H1 (cell line): ENCODE results near the gene DRP2. TPM values are rescaled to one million over a fixed set of nuclear protein-coding genes. Genes with fewer than 3 reads are reported as not detected.

ENCODE experiments used
- CTCF ChIA-PET: fragments of 300-600 bp; sonication (Branson Sonifier 250); formaldehyde crosslinking; loops from one replicate; lab custom pipeline; 2021; ENCODE audit not compliant: partially characterized antibody; lab: Charles Lee
- POLR2A ChIA-PET: fragments of 300-600 bp; sonication (Branson Sonifier 250); formaldehyde crosslinking; loops from one replicate; lab custom pipeline; 2021; ENCODE audit warnings: inconsistent platforms; ENCODE audit not compliant: partially characterized antibody; lab: Charles Lee
- DNase-seq, 2 experiments: peaks; one replicate each; pipeline versions ENCODE4 v3.0.0 to v3.0.0-alpha.2; 2010 to 2022; ENCODE audit warnings: low spot score in 2 of 2, low read depth in 1 of 2, mixed read lengths in 1 of 2
- FAIRE-seq: peaks from 2 replicates; lab custom pipeline; 2011; peaks lifted over from hg19 to GRCh38; lab: Jason Lieb, UNC
- H2AFZ ChIP-seq: 2 replicates; pipeline ENCODE4 v1.8.1; 2012; ENCODE audit warnings: low read length, inconsistent platforms
- H2AK5ac ChIP-seq: 2 replicates; pipeline ENCODE4 v1.6.1; 2013; ENCODE audit warnings: low read depth, low read length
- H2BK120ac ChIP-seq: replicated peaks from 2 replicates; pipeline ENCODE3; 2013; ENCODE audit warnings: low read depth, low read length, inconsistent platforms
- H2BK12ac ChIP-seq: 2 replicates; pipeline ENCODE4 v1.6.1; 2013; ENCODE audit warnings: low read depth, low read length
- H2BK15ac ChIP-seq: 2 replicates; pipeline ENCODE4 v1.6.1; 2013; ENCODE audit warnings: low read length
- H2BK20ac ChIP-seq: 2 replicates; pipeline ENCODE4 v1.6.1; 2013; ENCODE audit warnings: low read length
- H2BK5ac ChIP-seq: 2 replicates; pipeline ENCODE4 v1.6.1; 2013; ENCODE audit warnings: low read depth, low read length
- H3K14ac ChIP-seq: 2 replicates; pipeline ENCODE4 v1.6.1; 2013; ENCODE audit warnings: inconsistent platforms; ENCODE audit not compliant: insufficient read length
- H3K18ac ChIP-seq: 2 replicates; pipeline ENCODE4 v1.6.1; 2013; ENCODE audit warnings: low read length; ENCODE audit errors: extremely low read depth
- H3K23ac ChIP-seq: 2 replicates; pipeline ENCODE4 v1.6.1; 2013; ENCODE audit warnings: inconsistent platforms; ENCODE audit not compliant: insufficient read length
- H3K23me2 ChIP-seq: 2 replicates; pipeline ENCODE4 v1.6.1; 2013; ENCODE audit warnings: low read depth, low read length
- H3K27ac ChIP-seq: 2 replicates; pipeline ENCODE4 v1.6.1; 2011; ENCODE audit warnings: low read depth, low read length, inconsistent platforms
- H3K27me3 ChIP-seq, 4 experiments: replicated peaks in 1 of 4; 1 replicate in 1 of 4; 2 replicates in 3 of 4; pipeline versions ENCODE4 v1.6.1 to v1.8.1; 2011 to 2013; ENCODE audit warnings: low read length in 3 of 4, mild to moderate bottlenecking in 3 of 4, inconsistent platforms in 2 of 4, mixed read lengths in 2 of 4, moderate library complexity in 1 of 4; ENCODE audit not compliant: control insufficient read depth in 3 of 4, insufficient read depth in 3 of 4; ENCODE audit errors: extremely low read depth in 1 of 4
- H3K36me3 ChIP-seq, 4 experiments: 2 replicates each; pipeline versions ENCODE4 v1.6.1 to v1.8.1; 2011 to 2013; ENCODE audit warnings: mild to moderate bottlenecking in 4 of 4, low read length in 3 of 4, moderate library complexity in 2 of 4, control low read depth in 1 of 4, inconsistent platforms in 1 of 4; ENCODE audit not compliant: insufficient read depth in 4 of 4, control insufficient read depth in 2 of 4
- H3K4ac ChIP-seq: replicated peaks from 2 replicates; pipeline ENCODE3; 2013; ENCODE audit warnings: low read length, low read depth, mixed read lengths, inconsistent platforms; ENCODE audit not compliant: insufficient read length
- H3K4me1 ChIP-seq, 4 experiments: replicated peaks in 1 of 4; 1 replicate in 1 of 4; 2 replicates in 3 of 4; pipeline versions ENCODE4 v1.6.1 to v1.8.1; 2011 to 2013; ENCODE audit warnings: low read length in 3 of 4, inconsistent platforms in 2 of 4, mixed read lengths in 1 of 4; ENCODE audit not compliant: insufficient read depth in 4 of 4, control insufficient read depth in 3 of 4
- H3K4me2 ChIP-seq, 2 experiments: 2 replicates each; pipeline versions ENCODE4 v1.6.1 to v1.8.1; 2011 to 2013; ENCODE audit warnings: low read depth in 2 of 2, low read length in 2 of 2, control low read depth in 1 of 2, inconsistent platforms in 1 of 2, mild to moderate bottlenecking in 1 of 2; ENCODE audit not compliant: insufficient read depth in 1 of 2
- H3K4me3 ChIP-seq, 4 experiments: fragments of 200-600, 300-600 bp in 1 of 4; sonication (generic), shearing (Covaris generic), sonication (Bioruptor Twin) in 1 of 4; 2 replicates each; pipeline versions ENCODE4 v1.5.1 to v1.8.1; 2011 to 2016; ENCODE audit warnings: low read length in 4 of 4, low read depth in 3 of 4, control low read depth in 2 of 4, inconsistent platforms in 2 of 4, mild to moderate bottlenecking in 2 of 4, mixed read lengths in 1 of 4, moderate library complexity in 1 of 4; ENCODE audit not compliant: insufficient read depth in 2 of 4; ENCODE audit errors: extremely low read depth in 1 of 4
- H3K56ac ChIP-seq: replicated peaks from 2 replicates; pipeline ENCODE3; 2013; ENCODE audit warnings: low read depth, mild to moderate bottlenecking, mixed read lengths, low read length, inconsistent platforms; ENCODE audit not compliant: insufficient read length
- H3K79me1 ChIP-seq: 2 replicates; pipeline ENCODE4 v1.6.1; 2013; ENCODE audit warnings: low read depth, low read length, control low read depth
- H3K79me2 ChIP-seq, 2 experiments: 2 replicates each; pipeline versions ENCODE4 v1.6.1 to v1.8.1; 2012 to 2013; ENCODE audit warnings: low read length in 2 of 2, mild to moderate bottlenecking in 2 of 2, inconsistent platforms in 1 of 2; ENCODE audit not compliant: insufficient read depth in 2 of 2, control insufficient read depth in 1 of 2
- H3K9ac ChIP-seq, 4 experiments: replicated peaks in 1 of 4; 1 replicate in 1 of 4; 2 replicates in 3 of 4; pipeline versions ENCODE4 v1.6.1 to v1.8.1; 2011 to 2013; ENCODE audit warnings: low read depth in 3 of 4, low read length in 3 of 4, control low read depth in 2 of 4, mild to moderate bottlenecking in 2 of 4, moderate library complexity in 2 of 4, inconsistent platforms in 1 of 4; ENCODE audit errors: extremely low read depth in 1 of 4
- H3K9me3 ChIP-seq, 2 experiments: 2 replicates each; pipeline versions ENCODE4 v1.6.1 to v1.8.1; 2012 to 2013; ENCODE audit warnings: mild to moderate bottlenecking in 2 of 2, moderate library complexity in 2 of 2, control low read depth in 1 of 2, inconsistent platforms in 1 of 2, low read depth in 1 of 2, low read length in 1 of 2, mixed read lengths in 1 of 2; ENCODE audit not compliant: insufficient read depth in 2 of 2
- H4K20me1 ChIP-seq, 2 experiments: replicated peaks in 1 of 2; 2 replicates each; pipeline versions ENCODE3 to v1.8.1; 2011 to 2013; ENCODE audit warnings: inconsistent platforms in 2 of 2, low read length in 2 of 2, mild to moderate bottlenecking in 1 of 2; ENCODE audit not compliant: insufficient read depth in 2 of 2, control insufficient read depth in 1 of 2
- H4K5ac ChIP-seq: 2 replicates; pipeline ENCODE4 v1.6.1; 2013; ENCODE audit warnings: low read length, low read depth, mixed read lengths, inconsistent platforms; ENCODE audit not compliant: insufficient read length
- H4K8ac ChIP-seq: 2 replicates; pipeline ENCODE4 v1.8.0; 2013; ENCODE audit warnings: mild to moderate bottlenecking, moderate library complexity, low read length, inconsistent platforms; ENCODE audit not compliant: insufficient read depth; ENCODE audit errors: extremely low read depth
- H4K91ac ChIP-seq: replicated peaks from 2 replicates; pipeline ENCODE3; 2013; ENCODE audit warnings: low read length, mixed read lengths, inconsistent platforms; ENCODE audit not compliant: insufficient read length
- ASH2L ChIP-seq: fragments of 200-600, 300-600 bp; sonication (generic); IDR thresholded peaks from one replicate; pipeline ENCODE4 v1.7.1; 2017; ENCODE audit warnings: low read length
- RAD21 ChIP-seq, 2 experiments: IDR thresholded peaks in 1 of 2; conservative IDR thresholded peaks in 1 of 2; 2 replicates each; pipeline ENCODE4 v1.6.1; 2011; ENCODE audit warnings: low read depth in 2 of 2, low read length in 2 of 2, improper control_type of control experiment in 1 of 2, inconsistent platforms in 1 of 2, mild to moderate bottlenecking in 1 of 2, moderate library complexity in 1 of 2
- RFX5 ChIP-seq: IDR thresholded peaks from 2 replicates; pipeline ENCODE4 v1.6.1; 2011; ENCODE audit warnings: low read depth, low read length, improper control_type of control experiment, borderline replicate concordance
- SP4 ChIP-seq: IDR thresholded peaks from 2 replicates; pipeline ENCODE4 v1.6.1; 2012; ENCODE audit warnings: low read length, inconsistent platforms
- ZNF274 ChIP-seq: IDR thresholded peaks from 2 replicates; pipeline ENCODE4 v1.7.0; 2012; ENCODE audit warnings: low read length, borderline replicate concordance; ENCODE audit errors: extremely low read depth
- WGBS, 2 experiments: shearing (Covaris generic) in 1 of 2; methylation state at CpG; one replicate each; pipeline versions ENCODE4 v1.1.6 to v1.1.7; 2013 to 2015; ENCODE audit warnings: low lambda C conversion rate in 2 of 2, mixed read lengths in 2 of 2, inconsistent platforms in 1 of 2, low coverage in 1 of 2, missing lambda C conversion rate in 1 of 2; ENCODE audit not compliant: insufficient replicate concordance in 2 of 2, insufficient coverage in 1 of 2, insufficient read length in 1 of 2; ENCODE audit errors: extremely low coverage in 1 of 2, missing lambda C conversion rate in 1 of 2; 5-methylcytosine and 5-hydroxymethylcytosine counted together
- polyA plus RNA-seq, 7 experiments: library from polyadenylated mRNA; depleted of rRNA in 3 of 7; stranded (reverse) in 5 of 7; unstranded in 2 of 7; fragments of >200 nt in 5 of 7; fragments of 200-250 nt in 2 of 7; gene quantifications; 1 replicate in 5 of 7; 2 replicates in 1 of 7; 4 replicates in 1 of 7; pipeline versions ENCODE4 v1.2.1 to v1.2.3, GENCODE V29; 2011 to 2013; ENCODE audit warnings: missing spikeins in 2 of 7, mixed read lengths in 2 of 7
- total RNA-seq: library from RNA; stranded (reverse); fragmentation: NEBNext Ultra II Directional; extraction: Animal tissue kit (Norgen Biotek cat#: 25700); gene quantifications from 2 replicates; pipeline ENCODE4 v1.2.1, GENCODE V29; 2021

DRP2 gene
- total and polyA plus RNA-seq, 2 of the 8 experiments (the other 6 are each of a cell fraction or from before 2014, with no cell fraction given), result 0.18 to 0.20 TPM

DNA sequence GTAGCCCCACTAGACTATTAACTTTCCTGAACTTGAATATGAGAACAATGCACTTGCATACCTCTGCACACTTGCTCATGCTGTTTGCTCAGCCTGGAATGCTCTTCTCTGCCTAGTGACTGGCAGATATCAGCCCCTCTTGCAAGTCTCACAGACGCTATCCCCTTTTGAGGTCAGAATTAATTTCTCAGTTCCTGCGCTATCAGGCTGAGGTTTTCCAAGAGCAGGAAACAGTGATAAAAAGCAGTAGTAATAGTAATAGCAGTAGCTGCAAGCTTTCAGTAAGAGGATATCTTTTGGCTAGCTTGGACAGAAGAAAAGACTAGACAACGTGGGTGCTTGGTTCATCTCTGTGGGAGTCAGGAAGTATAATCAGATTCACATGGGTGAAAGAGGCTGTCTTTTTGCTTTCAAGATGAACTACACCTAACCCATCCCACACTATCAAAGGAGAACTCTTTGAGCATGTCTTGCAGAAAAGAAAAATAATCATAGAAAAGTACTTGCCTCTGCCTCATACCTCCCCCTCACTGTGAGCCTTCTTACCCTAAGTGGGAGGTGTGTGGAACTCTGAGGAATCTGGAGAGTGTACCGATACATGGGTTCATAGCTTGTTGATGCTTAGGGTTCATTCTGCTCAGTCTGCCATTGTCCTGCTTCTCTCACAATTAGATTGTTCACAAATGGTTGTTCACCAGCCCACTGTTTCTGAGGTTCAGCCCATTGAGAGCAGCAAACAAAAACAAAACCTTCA, 11.3 kb upstream of the DRP2 start:
- TF ChIP-seq ZNF274 (no peak), RAD21 (IDR thresholded peaks at IDR 0.05 in 1 of 2, conservative IDR thresholded peaks at IDR 0.05 in 1 of 2; ENCODE audit: low read depth in 2 of 2, low read length in 2 of 2) (no peak), ASH2L (no peak), SP4 (no peak), RFX5 (no peak)
- TF ChIP-seq, all 59 proteins: peak for 0
- no peaks in the 10 kb centered on the region for H3K79me2 ChIP-seq
- no peaks in the 10 kb centered on the region for H3K79me1 ChIP-seq
- H3K36me3 ChIP-seq, result no peaks in the 10 kb centered on the region
- H3K4me1 ChIP-seq, result no peaks in the 10 kb centered on the region
- H3K4me3 ChIP-seq, result no peak overlapping the region
- H2BK12ac ChIP-seq, result no peak overlapping the region
- no peaks in the 10 kb centered on the region for H4K20me1 ChIP-seq
- H3K18ac ChIP-seq, result no peak overlapping the region
- H3K4me2 ChIP-seq, result no peak overlapping the region
- H3K56ac ChIP-seq, result no peak overlapping the region
- ChIA-PET CTCF (no interaction called here), POLR2A (no interaction called here)
- no peak for DNase-seq
- no peak overlapping the region for H3K14ac ChIP-seq
- H4K91ac ChIP-seq, result no peak overlapping the region
- H4K5ac ChIP-seq, result no peak overlapping the region
- H2BK120ac ChIP-seq, result no peak overlapping the region
- FAIRE-seq, result no peak
- no peak overlapping the region for H2BK5ac ChIP-seq
- WGBS, 2 experiments, result 63% methylated on average over 4 of the region's 4 CpGs; no CpG with 5 or more reads in 1 of the 2 experiments
- H2BK20ac ChIP-seq, result no peak overlapping the region
- H3K9ac ChIP-seq, result no peak overlapping the region
- no peaks in the 10 kb centered on the region for H3K23me2 ChIP-seq
- no peaks in the 10 kb centered on the region for H3K27me3 ChIP-seq
- no peak overlapping the region for H2AFZ ChIP-seq
- H2AK5ac ChIP-seq, result no peak overlapping the region
- no peak overlapping the region for H4K8ac ChIP-seq
- H3K9me3 ChIP-seq, result no peaks in the 10 kb centered on the region
- H3K23ac ChIP-seq, result no peak overlapping the region
- H3K4ac ChIP-seq, result no peak overlapping the region
- no peak overlapping the region for H2BK15ac ChIP-seq
- no peak overlapping the region for H3K27ac ChIP-seq
